Cardiac septum (tissue), 1 donor: Measurements from ENCODE around the gene ICAM1. TPM values are rescaled to one million over a fixed set of nuclear protein-coding genes. Genes with fewer than 3 reads are reported as not detected.
"Not testable (repeated sequence)": the region's sequence is repeated elsewhere in the genome, so short reads cannot be mapped to it uniquely, and the experiment has no call there.

ENCODE experiments used
- DNase-seq: peaks from one replicate; pipeline ENCODE4 v3.0.0-alpha.2; 2020; ENCODE audit warnings: low spot score
- intact Hi-C: fragments of 100-400 bp; cut with DNase I; formaldehyde crosslinking; loops from one replicate; pipeline ENCODE4 v1.14.0; 2022
- total RNA-seq: library from RNA; stranded (reverse); fragmentation: NEBNext Ultra II Directional; extraction: Animal tissue kit (Norgen Biotek cat#: 25700); gene quantifications from one replicate; pipeline ENCODE4 v1.2.1, GENCODE V29; 2021
- donor health status: DM: no; HTN: no; CAD: no.

The ICAM1 gene
- total RNA-seq, 1 donor from 2014 or later, result 9.8 TPM

DNA sequence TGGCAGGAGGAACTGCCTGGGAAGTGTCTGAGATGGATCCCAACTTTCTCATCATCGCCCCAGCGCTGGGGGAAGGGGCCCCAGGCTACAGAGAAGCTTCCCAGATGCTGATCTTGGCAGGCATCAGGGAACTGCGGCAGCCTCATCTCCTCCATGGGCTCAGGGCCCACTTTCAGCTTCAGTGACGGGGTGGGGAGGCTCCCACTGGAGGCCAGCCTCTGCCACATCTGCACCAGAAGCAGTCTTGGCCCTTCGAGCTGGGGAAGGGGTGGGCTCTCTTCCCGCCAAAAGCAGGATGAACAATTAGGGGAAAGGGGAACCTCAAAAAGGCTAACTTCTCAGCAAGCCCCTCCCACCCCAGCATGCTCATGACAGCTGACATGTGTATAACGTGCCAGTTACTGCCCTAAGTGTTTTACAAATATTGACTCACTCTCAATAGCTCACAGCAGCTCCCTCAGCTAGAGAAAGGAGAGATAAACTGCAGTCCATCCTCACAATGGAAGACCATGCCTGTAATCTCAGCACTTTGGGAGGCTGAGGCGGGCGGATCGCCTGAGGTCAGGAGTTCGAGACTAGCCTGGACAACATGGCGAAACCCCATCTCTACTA, 32.6 kb upstream of the ICAM1 start:
- DNase-seq, result no peak
- intact Hi-C loops, result no loop called here

DNA sequence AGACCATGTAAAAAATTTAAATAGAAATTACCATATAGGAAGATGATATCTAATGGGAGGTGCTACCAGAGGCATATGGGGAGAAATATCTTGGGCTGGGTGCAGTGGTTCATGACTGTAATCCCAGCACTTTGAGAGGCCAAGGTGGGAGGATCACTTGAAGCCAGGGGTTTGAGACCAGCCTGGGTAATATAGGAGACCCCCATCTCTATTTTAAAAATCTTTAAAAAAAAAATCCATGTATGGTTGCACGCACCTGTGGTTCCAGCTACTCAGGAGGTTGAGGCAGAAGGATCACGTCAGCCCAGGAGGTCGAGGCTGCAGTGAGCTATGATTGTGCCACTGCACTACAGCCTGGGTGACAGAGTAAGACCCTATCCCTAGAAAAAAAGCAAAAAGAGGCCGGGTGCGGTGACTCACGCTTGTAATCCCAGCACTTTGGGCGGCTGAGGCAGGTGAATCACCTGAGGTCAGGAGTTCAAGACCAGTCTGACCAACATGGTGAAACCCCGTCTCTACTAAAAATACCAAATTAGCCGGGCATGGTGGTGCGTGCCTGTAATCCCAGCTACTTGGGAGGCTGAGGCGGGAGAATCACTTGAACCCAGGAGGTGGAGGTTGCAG, 29.0 kb upstream of the ICAM1 start:
- intact Hi-C loops, result not testable (repeated sequence)

GRCh38 chr19:10243606-10244005, 27.3 kb upstream of the ICAM1 start:
- DNase-seq, result no peak
- intact Hi-C loops, result no loop called here

More for the DNA sequence above, 29.0 kb upstream of the ICAM1 start:
- not testable (repeated sequence) for DNase-seq

DNA sequence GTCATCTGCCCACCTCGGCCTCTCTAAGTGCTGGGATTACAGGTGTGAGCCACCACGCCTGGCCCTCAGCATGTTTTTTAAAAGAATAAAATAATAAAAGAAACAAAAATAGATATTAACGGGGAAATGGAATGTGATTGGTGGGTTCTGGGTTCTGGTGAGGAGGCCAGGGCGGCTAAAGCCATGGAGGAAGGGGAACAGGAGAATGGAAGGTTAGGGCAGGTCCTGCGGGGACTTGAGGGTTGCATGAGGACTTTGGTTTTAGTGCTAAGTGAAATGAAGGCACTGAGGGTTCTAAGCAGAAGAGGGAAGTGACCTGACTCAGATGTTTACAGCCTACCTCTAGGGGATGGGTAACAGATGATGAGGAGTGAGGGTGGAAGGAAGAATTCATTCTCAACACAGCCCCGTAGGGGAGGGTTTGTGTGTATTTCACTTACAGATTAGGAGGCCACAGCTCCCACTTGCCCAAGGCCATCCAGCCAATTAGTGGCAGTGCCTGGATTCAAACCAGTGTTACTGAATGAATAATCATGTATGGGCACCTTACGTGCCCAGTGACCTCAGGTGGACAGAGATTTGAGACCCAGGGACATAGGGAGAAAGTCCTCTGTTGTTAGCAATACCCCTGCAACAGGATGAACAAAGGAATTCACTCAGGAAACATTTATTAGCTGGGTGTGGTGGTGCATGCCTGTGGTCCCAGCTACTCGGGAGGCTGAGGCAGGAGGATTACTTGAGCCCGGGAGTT, 25.6 kb upstream of the ICAM1 start:
- intact Hi-C loops, result no loop called here
- no peak for DNase-seq

- DNase-seq, result no peak
- intact Hi-C loops, result no loop called here
Measured at GRCh38 chr19:10246511-10246910, 24.4 kb upstream of the ICAM1 start.

DNA sequence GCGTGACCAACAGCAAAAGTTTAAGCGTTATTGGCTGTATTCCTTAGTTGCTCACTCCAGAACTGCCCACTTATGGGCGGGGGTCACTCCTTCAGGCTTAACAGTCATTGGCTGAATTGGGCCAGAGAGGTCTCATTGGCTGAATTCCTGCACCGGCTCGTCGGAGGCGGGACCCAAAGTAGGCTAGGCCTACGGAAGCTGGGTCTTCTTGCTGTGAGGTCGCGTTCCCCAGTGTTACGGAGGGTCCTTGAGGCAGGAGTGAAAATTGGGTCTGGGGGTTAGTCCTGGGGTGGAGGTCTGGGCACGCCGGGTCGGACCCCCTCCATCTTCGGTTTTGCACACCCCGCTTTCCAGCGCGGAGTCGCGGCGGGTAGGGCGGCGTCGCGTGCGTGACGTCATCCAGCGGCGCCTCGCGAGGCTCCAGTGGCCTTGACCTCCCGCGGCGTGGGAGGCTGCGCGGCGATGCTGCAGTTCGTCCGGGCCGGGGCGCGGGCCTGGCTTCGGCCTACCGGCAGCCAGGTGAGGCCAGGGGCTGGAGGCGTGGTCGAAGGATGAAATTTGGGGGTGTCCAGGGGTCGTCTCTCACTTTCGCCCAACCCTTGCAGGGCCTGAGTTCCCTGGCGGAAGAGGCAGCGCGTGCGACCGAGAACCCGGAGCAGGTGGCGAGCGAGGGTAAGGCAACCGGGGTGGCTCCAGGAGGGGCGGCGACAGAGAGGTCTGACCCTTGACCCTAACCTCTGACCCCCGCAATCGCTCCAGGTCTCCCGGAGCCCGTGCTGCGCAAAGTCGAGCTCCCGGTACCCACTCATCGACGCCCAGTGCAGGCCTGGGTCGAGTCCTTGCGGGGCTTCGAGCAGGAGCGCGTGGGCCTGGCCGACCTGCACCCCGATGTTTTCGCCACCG, 18.9 kb upstream of the ICAM1 start, which contains the start of gene MRPL4:
Gene MRPL4, plus strand, starts transcription at position 423 of the 903 bp plus-strand sequence. Its CDS starts 40 bp downstream, at position 463.
- peak; percentile 98 for DNase-seq
- intact Hi-C loops, result loop anchor here (2.0 to 5.0 kb wide), 4 partner anchors 23 to 320 kb away; partner anchors contain the start of genes DNMT1 and PPAN

GRCh38 chr19:10252707-10253106, 18.2 kb upstream of the ICAM1 start:
- intact Hi-C loops, result loop anchor here (2.0 to 5.0 kb wide), 3 partner anchors 58 to 320 kb away; partner anchors contain the start of genes DNMT1 and PPAN

DNA sequence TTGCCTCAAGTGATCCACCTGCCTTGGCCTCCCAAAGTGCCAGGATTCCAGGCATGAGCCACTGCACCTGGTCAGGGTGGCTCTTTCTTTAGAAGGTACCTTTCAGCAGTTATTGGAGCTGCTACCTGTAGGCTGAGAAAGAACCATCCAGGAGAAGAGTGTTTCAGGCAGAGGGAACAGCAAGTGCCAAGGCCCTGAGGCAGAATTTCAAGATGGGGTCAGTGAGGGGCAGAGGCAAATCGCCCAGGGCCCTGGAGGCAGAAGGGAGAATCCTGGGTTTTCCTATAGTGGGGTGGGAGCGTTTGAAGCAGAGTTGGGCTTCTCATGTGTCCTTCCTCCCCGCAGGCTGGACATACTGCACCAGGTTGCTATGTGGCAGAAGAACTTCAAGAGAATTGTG, 16.7 kb upstream of the ICAM1 start:
- intact Hi-C loops, result loop anchor here (5.0 kb wide), 2 partner anchors 147 to 322 kb away; partner anchors contain the start of gene PPAN
- no peak for DNase-seq

More at GRCh38 chr19:10252707-10253106, 18.2 kb upstream of the ICAM1 start:
- DNase-seq, result no peak

- DNase-seq, result no peak
- intact Hi-C loops, result no loop called here
Measured at GRCh38 chr19:10255358-10255757, 15.6 kb upstream of the ICAM1 start.

- intact Hi-C loops, result no loop called here
- DNase-seq, result no peak
Measured at GRCh38 chr19:10256551-10256950, 14.4 kb upstream of the ICAM1 start.

- intact Hi-C loops, result no loop called here
- no peak for DNase-seq
Measured at GRCh38 chr19:10256970-10257615, 13.8 kb upstream of the ICAM1 start.

- intact Hi-C loops, result loop anchor here (2.0 kb wide), 1 partner anchor 131 kb away; no protein-coding TSS in a partner anchor
- DNase-seq, result no peak
Measured at GRCh38 chr19:10258080-10258710, 12.7 kb upstream of the ICAM1 start.

- intact Hi-C loops, result loop anchor here (2.0 kb wide), 1 partner anchor 129 kb away; no protein-coding TSS in a partner anchor
Measured at GRCh38 chr19:10259162-10259905, 11.6 kb upstream of the ICAM1 start.

DNA sequence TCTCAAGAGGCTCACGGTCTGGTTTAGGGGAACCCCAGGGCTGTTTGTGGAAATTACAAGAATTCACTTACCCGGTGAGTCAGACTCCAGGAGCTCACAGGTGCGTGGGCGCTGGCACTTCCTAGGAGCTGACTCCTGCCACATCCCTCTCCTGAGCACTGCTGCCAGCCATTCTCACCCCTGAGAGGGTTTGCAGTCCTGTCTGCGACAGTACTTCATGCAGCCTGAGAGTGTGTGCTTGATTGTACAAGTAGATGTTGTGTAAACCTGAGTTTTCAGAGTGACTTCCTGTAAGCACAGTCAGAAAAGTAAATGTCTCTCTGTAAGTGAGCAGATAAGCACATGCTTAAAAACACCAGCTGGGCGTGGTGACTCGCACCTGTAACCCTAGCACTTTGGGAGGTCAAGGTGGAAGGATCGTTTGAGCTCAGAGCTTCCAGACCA, 10.8 kb upstream of the ICAM1 start:
- intact Hi-C loops, result no loop called here
- DNase-seq, result no peak

More at GRCh38 chr19:10259162-10259905, 11.6 kb upstream of the ICAM1 start:
- DNase-seq, result peak; percentile 86

DNA sequence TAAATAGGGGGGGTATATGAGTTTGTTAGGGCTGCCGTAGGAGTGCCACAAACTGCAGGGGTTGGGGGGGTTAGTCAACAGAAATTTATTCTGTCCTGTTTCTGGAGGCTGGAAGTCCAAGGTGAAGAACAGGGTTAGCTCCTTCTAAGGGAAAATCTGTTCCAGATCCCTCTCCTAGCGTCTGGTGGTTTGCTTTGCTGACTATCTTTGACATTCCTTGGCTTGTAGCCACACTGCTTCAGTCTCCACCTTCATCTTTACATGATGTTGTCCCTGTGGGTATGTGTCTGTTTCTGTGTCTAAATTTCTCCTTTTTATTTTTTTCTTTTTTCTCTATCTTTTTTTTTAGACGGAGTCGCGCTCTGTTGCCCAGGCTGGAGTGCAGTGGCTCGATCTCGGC, 8.1 kb upstream of the ICAM1 start:
- DNase-seq, result no peak
- intact Hi-C loops, result no loop called here

- intact Hi-C loops, result no loop called here
- no peak for DNase-seq
Measured at GRCh38 chr19:10266706-10267105, 4.2 kb upstream of the ICAM1 start.

GRCh38 chr19:10268071-10268470, 2.8 kb upstream of the ICAM1 start:
- DNase-seq, result no peak
- intact Hi-C loops, result no loop called here
